ENCODE data around the gene CCDC9. TPM values are rescaled to one million over a fixed set of nuclear protein-coding genes. Genes with fewer than 3 reads are reported as not detected.

CCDC9 gene
- total RNA-seq, 2 donors from 2014 or later, result 26.7 to 38.9 TPM

DNA sequence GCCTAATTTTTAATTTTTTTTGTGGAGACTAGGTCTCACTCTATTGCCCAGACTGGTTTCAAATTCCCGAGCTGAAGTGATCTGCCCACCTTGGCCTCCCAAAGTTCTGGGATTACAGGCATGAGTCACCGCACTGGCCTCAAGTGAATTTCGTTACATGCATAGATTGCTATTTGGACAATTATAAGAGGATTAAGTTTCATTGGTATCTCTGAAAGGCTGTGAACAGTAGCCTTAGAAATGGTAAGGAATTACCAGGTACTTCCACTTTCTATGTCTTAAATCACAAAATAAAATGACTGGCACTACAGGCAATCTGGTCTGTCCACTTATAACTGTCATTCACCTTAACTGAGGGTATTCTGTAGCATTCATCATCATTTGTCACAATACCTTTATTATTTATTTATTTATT is 2.9 kb upstream of the CCDC9 start:
- DNase-seq (ENCODE audit: low spot score) (no peak), ATAC-seq (ENCODE audit: insufficient number of reproducible peaks, low FRiP score, low read depth) (no peak)
- H3K9me3 ChIP-seq, result no peaks in the 10 kb centered on the region
- no peaks in the 10 kb centered on the region for H3K27me3 ChIP-seq (replicated peaks; ENCODE audit: insufficient read depth)
- H3K27ac ChIP-seq, result no peak overlapping the region
- TF ChIP-seq, protein P1, sequence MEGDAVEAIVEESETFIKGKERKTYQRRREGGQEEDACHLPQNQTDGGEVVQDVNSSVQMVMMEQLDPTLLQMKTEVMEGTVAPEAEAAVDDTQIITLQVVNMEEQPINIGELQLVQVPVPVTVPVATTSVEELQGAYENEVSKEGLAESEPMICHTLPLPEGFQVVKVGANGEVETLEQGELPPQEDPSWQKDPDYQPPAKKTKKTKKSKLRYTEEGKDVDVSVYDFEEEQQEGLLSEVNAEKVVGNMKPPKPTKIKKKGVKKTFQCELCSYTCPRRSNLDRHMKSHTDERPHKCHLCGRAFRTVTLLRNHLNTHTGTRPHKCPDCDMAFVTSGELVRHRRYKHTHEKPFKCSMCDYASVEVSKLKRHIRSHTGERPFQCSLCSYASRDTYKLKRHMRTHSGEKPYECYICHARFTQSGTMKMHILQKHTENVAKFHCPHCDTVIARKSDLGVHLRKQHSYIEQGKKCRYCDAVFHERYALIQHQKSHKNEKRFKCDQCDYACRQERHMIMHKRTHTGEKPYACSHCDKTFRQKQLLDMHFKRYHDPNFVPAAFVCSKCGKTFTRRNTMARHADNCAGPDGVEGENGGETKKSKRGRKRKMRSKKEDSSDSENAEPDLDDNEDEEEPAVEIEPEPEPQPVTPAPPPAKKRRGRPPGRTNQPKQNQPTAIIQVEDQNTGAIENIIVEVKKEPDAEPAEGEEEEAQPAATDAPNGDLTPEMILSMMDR (IDR thresholded peaks at IDR 0.05), result no peak
- H3K36me3 ChIP-seq, result peaks cover under 1% of the 10 kb centered on the region
- peaks cover 4 to 17% of the 10 kb centered on the region in 2 donors for H3K4me1 ChIP-seq (ENCODE audit: control insufficient read depth in 1 of 2, low read depth in 2 of 2)
- H3K4me3 ChIP-seq, result no peak overlapping the region

DNA sequence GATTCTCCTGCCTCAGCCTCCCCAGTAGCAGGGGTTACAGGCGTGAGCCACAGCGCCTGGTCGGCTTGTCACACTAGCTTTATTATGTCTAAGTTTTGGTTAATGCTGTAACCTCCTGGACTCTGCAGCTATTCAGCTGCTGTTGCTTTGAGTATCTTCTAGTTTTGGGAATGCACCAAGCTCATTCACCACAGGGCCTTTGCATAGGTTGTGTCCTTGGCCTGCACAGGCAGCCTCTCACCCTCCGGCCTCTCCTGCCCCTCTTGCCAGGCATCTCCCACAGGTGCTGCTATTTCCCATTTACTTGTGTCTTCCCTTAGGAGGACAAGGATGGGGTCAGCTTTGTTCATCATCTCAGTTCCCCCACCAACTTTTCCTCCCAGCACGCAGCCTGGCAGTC is 2.4 kb upstream of the CCDC9 start:
- H3K27me3 ChIP-seq (replicated peaks; ENCODE audit: insufficient read depth), result no peaks in the 10 kb centered on the region
- no peaks in the 10 kb centered on the region for H3K9me3 ChIP-seq
- no peak for ATAC-seq (ENCODE audit: insufficient number of reproducible peaks, low FRiP score, low read depth)
- no peak overlapping the region for H3K27ac ChIP-seq
- H3K36me3 ChIP-seq, result peaks cover 5% of the 10 kb centered on the region
- TF ChIP-seq, protein P1 (IDR thresholded peaks at IDR 0.05), result no peak
- H3K4me1 ChIP-seq (ENCODE audit: control insufficient read depth in 1 of 2, low read depth in 2 of 2), result peaks cover 9 to 22% of the 10 kb centered on the region in 2 donors
- H3K4me3 ChIP-seq, result no peak overlapping the region
- no peak for DNase-seq (ENCODE audit: low spot score)

DNA sequence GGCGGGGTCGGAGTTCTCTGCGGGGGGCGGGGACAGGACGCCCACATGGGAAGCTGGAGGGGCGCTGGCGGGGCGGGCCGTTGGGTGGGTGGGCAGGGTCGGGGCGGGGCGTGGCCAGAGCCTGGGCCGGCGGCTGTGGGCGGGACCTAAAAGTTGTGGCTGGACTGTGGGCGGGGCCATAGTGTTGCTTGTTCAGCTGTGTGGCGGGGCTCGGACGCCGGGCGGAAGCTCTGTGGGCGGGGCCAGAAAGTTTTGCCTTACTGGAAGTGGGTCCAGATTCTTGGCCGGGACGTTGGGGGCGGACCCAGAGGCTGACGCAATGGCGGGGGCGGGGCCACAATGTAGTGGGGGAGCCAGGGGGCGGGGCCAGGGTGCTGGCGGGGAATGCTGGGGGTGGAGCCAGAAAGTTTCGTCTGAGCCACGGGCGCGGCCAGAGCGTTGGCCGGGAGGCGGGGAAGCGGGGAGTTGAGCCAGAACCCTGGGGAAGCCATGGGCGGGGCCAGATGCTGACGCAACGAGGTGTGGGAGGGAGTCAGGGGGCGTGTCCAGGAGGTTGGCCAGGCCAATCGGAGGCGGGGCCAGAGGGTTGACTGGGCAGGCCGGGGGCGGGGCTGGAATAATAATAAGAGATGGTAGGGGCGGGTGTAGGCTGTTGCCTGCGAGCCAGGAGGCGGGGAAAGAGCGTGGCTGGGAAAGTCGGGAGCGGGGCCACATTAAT is 527 bp downstream of the CCDC9 start:
- H3K36me3 ChIP-seq, result peaks cover 28% of the 10 kb centered on the region
- TF ChIP-seq, protein P1 (IDR thresholded peaks at IDR 0.05), result no peak
- peak; percentile 81 for ATAC-seq (ENCODE audit: insufficient number of reproducible peaks, low FRiP score, low read depth)

DNA sequence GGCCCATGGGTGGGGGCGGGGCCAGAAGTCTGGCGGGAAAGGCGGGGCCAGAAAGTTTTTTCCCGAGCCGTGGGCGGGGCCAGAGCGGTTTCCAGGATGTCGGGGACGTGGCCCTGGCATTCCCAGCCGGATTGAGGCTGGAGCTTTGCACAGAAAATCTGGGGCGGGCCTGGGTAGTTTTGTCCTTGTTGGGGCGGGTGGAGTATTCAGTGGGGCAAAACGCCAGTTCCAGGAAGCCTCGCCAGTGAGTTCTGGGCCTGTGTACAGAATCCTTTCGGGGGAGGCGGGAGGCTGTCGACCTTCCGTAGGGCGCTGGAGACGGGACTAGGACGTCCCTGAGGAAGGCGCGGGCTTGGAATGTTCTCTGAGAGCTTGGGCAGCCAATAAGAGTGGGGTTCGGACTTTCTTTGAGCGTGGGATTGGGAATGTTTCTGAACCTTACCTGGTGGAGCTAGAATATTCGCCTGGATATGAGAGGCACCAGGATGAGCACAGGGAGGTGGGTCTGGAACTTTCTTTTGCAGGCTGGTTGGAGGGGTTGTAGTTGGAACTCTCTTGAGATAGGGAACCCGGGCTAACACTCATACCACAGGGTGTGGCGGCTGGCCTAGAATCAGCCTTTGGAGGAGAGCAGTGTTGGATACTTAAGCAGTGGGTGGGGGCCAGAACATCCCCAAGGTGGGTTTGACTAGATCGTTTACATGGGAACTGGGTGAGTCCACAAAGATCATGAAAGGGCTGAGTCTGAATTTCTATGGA is 1.3 kb downstream of the CCDC9 start:
- H3K27me3 ChIP-seq (replicated peaks; ENCODE audit: insufficient read depth), result no peaks in the 10 kb centered on the region
- H3K27ac ChIP-seq, result peak overlapping the region; percentile 90 to 94
- no peak for DNase-seq (ENCODE audit: low spot score)
- TF ChIP-seq, protein P1 (IDR thresholded peaks at IDR 0.05), result no peak
- H3K4me3 ChIP-seq, result peak overlapping the region; percentile 77
- H3K9me3 ChIP-seq, result no peaks in the 10 kb centered on the region
- peaks cover 28% of the 10 kb centered on the region for H3K36me3 ChIP-seq
- peaks cover 9 to 35% of the 10 kb centered on the region in 2 donors for H3K4me1 ChIP-seq (ENCODE audit: control insufficient read depth in 1 of 2, low read depth in 2 of 2)
- ATAC-seq (ENCODE audit: insufficient number of reproducible peaks, low FRiP score, low read depth), result peak; percentile 57

More for the DNA sequence above, 527 bp downstream of the CCDC9 start:
- Histone ChIP-seq H3K27me3 (replicated peaks; ENCODE audit: insufficient read depth) (no peaks in the 10 kb centered on the region), H3K27ac (peak overlapping the region; percentile 91 to 94), H3K9me3 (no peaks in the 10 kb centered on the region), H3K4me1 (ENCODE audit: control insufficient read depth in 1 of 2, low read depth in 2 of 2) (peaks cover 9 to 35% of the 10 kb centered on the region in 2 donors), H3K4me3 (peak overlapping the region; percentile 77)
- peak; percentile 100 for DNase-seq (ENCODE audit: low spot score)

DNA sequence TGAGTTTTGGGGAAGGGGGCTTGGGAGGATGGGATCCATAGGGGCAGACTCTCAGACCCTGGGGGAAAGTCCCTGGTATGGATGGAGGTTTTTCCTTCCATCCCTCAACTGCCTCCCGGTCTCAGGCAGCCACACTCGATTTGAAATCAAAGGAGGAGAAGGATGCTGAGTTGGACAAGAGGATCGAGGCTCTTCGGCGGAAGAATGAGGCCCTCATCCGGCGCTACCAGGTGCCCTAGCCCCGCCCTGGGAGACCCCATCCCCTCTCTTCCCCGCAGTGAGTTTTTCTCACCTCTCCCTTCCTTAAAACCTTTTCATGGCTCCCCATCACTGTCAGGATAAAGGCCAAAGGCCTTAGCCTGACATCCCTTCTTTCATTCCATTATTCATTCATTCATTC is 2.1 kb downstream of the CCDC9 start:
- TF ChIP-seq, protein P1 (IDR thresholded peaks at IDR 0.05), result no peak
- DNase-seq (ENCODE audit: low spot score), result no peak
- peak overlapping the region; percentile 77 for H3K4me3 ChIP-seq
- peak overlapping the region; percentile 90 to 94 for H3K27ac ChIP-seq
- H3K36me3 ChIP-seq, result peaks cover 28% of the 10 kb centered on the region
- peaks cover 9 to 35% of the 10 kb centered on the region in 2 donors for H3K4me1 ChIP-seq (ENCODE audit: control insufficient read depth in 1 of 2, low read depth in 2 of 2)
- H3K9me3 ChIP-seq, result no peaks in the 10 kb centered on the region
- ATAC-seq (ENCODE audit: insufficient number of reproducible peaks, low FRiP score, low read depth), result no peak
- H3K27me3 ChIP-seq (replicated peaks; ENCODE audit: insufficient read depth), result no peaks in the 10 kb centered on the region
